SK-N-SH (cell line): ENCODE data around the gene TYROBP. TPM values are rescaled to one million over a fixed set of nuclear protein-coding genes. Genes with fewer than 3 reads are reported as not detected.

Source experiments
- CTCF ChIA-PET: fragments of 300-600, 350-600 bp; formaldehyde crosslinking; extraction: SDS; loops from one replicate; lab custom pipeline; 2021; lab: Yijun Ruan, JAX
- POLR2A ChIA-PET: fragments of 350-600 bp; sonication (Branson Sonifier 250); formaldehyde crosslinking; extraction: SDS; loops from one replicate; lab custom pipeline; 2020; ENCODE audit warnings: antibody characterized with exemption, inconsistent platforms; lab: Yijun Ruan, JAX
- DNase-seq: peaks from one replicate; pipeline ENCODE4 v3.0.0; 2012
- H2AFZ ChIP-seq: fragments of 200-600 bp; sonication (generic); 2 replicates; pipeline ENCODE4 v1.8.1; 2016; ENCODE audit warnings: antibody characterized with exemption, mild to moderate bottlenecking, low read depth
- H3F3A ChIP-seq: fragments of 200-600 bp; sonication (generic); replicated peaks from 2 replicates; pipeline ENCODE3; 2016; ENCODE audit warnings: antibody characterized with exemption, mild to moderate bottlenecking; ENCODE audit not compliant: insufficient read depth
- H3K27ac ChIP-seq, 2 experiments: fragments of 200-500 bp in 1 of 2; fragments of 200-600 bp in 1 of 2; sonication (Bioruptor generic) in 1 of 2; sonication (generic), shearing (Covaris generic) in 1 of 2; 2 replicates each; pipeline versions ENCODE4 v1.5.1 to v1.6.1; 2014 to 2016; ENCODE audit warnings: low read depth in 2 of 2, inconsistent platforms in 1 of 2, low read length in 1 of 2, mild to moderate bottlenecking in 1 of 2, mixed read lengths in 1 of 2
- H3K27me3 ChIP-seq: fragments of 200-600 bp; sonication (generic), shearing (Covaris generic); 2 replicates; pipeline ENCODE4 v1.6.1; 2016; ENCODE audit warnings: mixed run types; ENCODE audit not compliant: insufficient read depth
- H3K36me3 ChIP-seq, 2 experiments: fragments of 200-500 bp in 1 of 2; fragments of 200-600 bp in 1 of 2; sonication (Bioruptor generic) in 1 of 2; sonication (generic) in 1 of 2; replicated peaks in 1 of 2; 2 replicates each; pipeline versions ENCODE3 to v1.5.1; 2014 to 2016; ENCODE audit warnings: low read length in 1 of 2, mild to moderate bottlenecking in 1 of 2; ENCODE audit not compliant: insufficient read depth in 2 of 2, control insufficient read depth in 1 of 2
- H3K4me1 ChIP-seq, 2 experiments: fragments of 200-500 bp in 1 of 2; fragments of 200-600 bp in 1 of 2; sonication (Bioruptor generic) in 1 of 2; sonication (generic), shearing (Covaris generic) in 1 of 2; 2 replicates each; pipeline versions ENCODE4 v1.5.1 to v1.6.1; 2014 to 2016; ENCODE audit warnings: low read depth in 1 of 2, low read length in 1 of 2, mixed run types in 1 of 2; ENCODE audit not compliant: insufficient read depth in 2 of 2, control insufficient read depth in 1 of 2
- H3K4me2 ChIP-seq: fragments of 200-600 bp; sonication (generic), shearing (Covaris generic); 2 replicates; pipeline ENCODE4 v1.6.1; 2017; ENCODE audit warnings: mixed run types
- H3K4me3 ChIP-seq, 2 experiments: fragments of 200-500 bp in 1 of 2; fragments of 200-600 bp in 1 of 2; sonication (Bioruptor generic) in 1 of 2; sonication (generic), shearing (Covaris generic) in 1 of 2; 2 replicates each; pipeline versions ENCODE4 v1.5.1 to v1.8.1; 2014 to 2016; ENCODE audit warnings: low read depth in 2 of 2, inconsistent platforms in 1 of 2, low read length in 1 of 2, mild to moderate bottlenecking in 1 of 2, mixed read lengths in 1 of 2, moderate library complexity in 1 of 2
- H3K79me2 ChIP-seq: fragments of 200-600 bp; sonication (generic); 2 replicates; pipeline ENCODE4 v1.8.1; 2017; ENCODE audit warnings: mild to moderate bottlenecking; ENCODE audit not compliant: insufficient read depth
- H3K9ac ChIP-seq: fragments of 200-600 bp; sonication (generic); 2 replicates; pipeline ENCODE4 v1.6.1; 2017; ENCODE audit warnings: mixed run types
- H3K9me2 ChIP-seq: fragments of 200-600 bp; sonication (generic); 2 replicates; pipeline ENCODE4 v1.6.1; 2017; ENCODE audit warnings: mixed run types
- H3K9me3 ChIP-seq: fragments of 200-600 bp; sonication (generic); 2 replicates; pipeline ENCODE4 v1.6.1; 2017; ENCODE audit warnings: mixed run types, mild to moderate bottlenecking, moderate library complexity
- H4K20me1 ChIP-seq: fragments of 200-600 bp; sonication (generic); 2 replicates; pipeline ENCODE4 v1.6.1; 2017; ENCODE audit warnings: mild to moderate bottlenecking, mixed run types; ENCODE audit not compliant: insufficient read depth
- EP300 ChIP-seq, 2 experiments: IDR thresholded peaks; 2 replicates each; pipeline versions ENCODE4 v1.4.0 to v1.6.1; 2012; ENCODE audit warnings: borderline replicate concordance in 1 of 2, low read depth in 1 of 2, low read length in 1 of 2
- FOSL2 ChIP-seq: IDR thresholded peaks from 2 replicates; pipeline ENCODE4 v1.4.0; 2012; ENCODE audit warnings: low read depth, mild to moderate bottlenecking, moderate library complexity, borderline replicate concordance
- FOXM1 ChIP-seq: IDR thresholded peaks from 2 replicates; pipeline ENCODE4 v1.4.0; 2012; ENCODE audit warnings: low read depth, mild to moderate bottlenecking
- GATA2 ChIP-seq: sonication (generic); formaldehyde crosslinking; IDR thresholded peaks from 2 replicates; pipeline ENCODE4 v1.5.0; 2020; ENCODE audit warnings: mild to moderate bottlenecking, missing genetic modification reagents
- JUND ChIP-seq: IDR thresholded peaks from 2 replicates; pipeline ENCODE4 v1.4.0; 2012
- NFIC ChIP-seq: IDR thresholded peaks from 2 replicates; pipeline ENCODE4 v1.4.0; 2012; ENCODE audit warnings: borderline replicate concordance
- NRF1 ChIP-seq: IDR thresholded peaks from 2 replicates; pipeline ENCODE4 v1.6.1; 2012; ENCODE audit warnings: low read depth, mild to moderate bottlenecking, low read length
- POLR2AphosphoS5 ChIP-seq: IDR thresholded peaks from 2 replicates; pipeline ENCODE4 v1.6.1; 2012; ENCODE audit warnings: low read depth, low read length
- RAD21 ChIP-seq: IDR thresholded peaks from 2 replicates; pipeline ENCODE4 v1.6.1; 2012; ENCODE audit warnings: mild to moderate bottlenecking, low read length
- RCOR1 ChIP-seq: fragments of 150-350 bp; IDR thresholded peaks from 2 replicates; pipeline ENCODE4 v1.6.1; 2017; ENCODE audit warnings: antibody characterized with exemption, low read length
- RFX5 ChIP-seq: IDR thresholded peaks from 2 replicates; pipeline ENCODE4 v1.6.1; 2012; ENCODE audit warnings: mild to moderate bottlenecking, improper control_type of control experiment, low read length
- SIN3A ChIP-seq: IDR thresholded peaks from 2 replicates; pipeline ENCODE4 v1.6.1; 2012; ENCODE audit warnings: low read depth, mild to moderate bottlenecking, low read length, moderate library complexity, borderline replicate concordance
- SMC3 ChIP-seq: IDR thresholded peaks from 2 replicates; pipeline ENCODE4 v1.6.1; 2012; ENCODE audit warnings: low read depth, low read length, improper control_type of control experiment
- TAF1 ChIP-seq: IDR thresholded peaks from 2 replicates; pipeline ENCODE4 v1.6.1; 2012; ENCODE audit warnings: low read depth, mild to moderate bottlenecking, low read length, moderate library complexity, borderline replicate concordance
- TEAD4 ChIP-seq: IDR thresholded peaks from 2 replicates; pipeline ENCODE4 v1.4.0; 2012; ENCODE audit warnings: mild to moderate bottlenecking, borderline replicate concordance; ENCODE audit not compliant: insufficient read depth
- WGBS: methylation state at CpG from one replicate; pipeline ENCODE4 v1.1.6; 2017; ENCODE audit warnings: low lambda C conversion rate; 5-methylcytosine and 5-hydroxymethylcytosine counted together
- polyA plus RNA-seq, 3 experiments: library from polyadenylated mRNA; depleted of rRNA; stranded (reverse); fragments of >200 nt; gene quantifications; 2 replicates each; pipeline ENCODE4 v1.2.3, GENCODE V29; 2012
- TF ChIP-seq, protein P1 (sequence below): IDR thresholded peaks from 2 replicates; pipeline ENCODE4 v1.4.0; 2012; ENCODE audit warnings: low read depth
- TF ChIP-seq, protein P2 (sequence below): IDR thresholded peaks from 2 replicates; pipeline ENCODE4 v1.4.0; 2012; ENCODE audit warnings: low read depth, borderline replicate concordance
- TF ChIP-seq, protein P3 (sequence below): IDR thresholded peaks from 2 replicates; pipeline ENCODE4 v1.4.0; 2012; ENCODE audit warnings: low read depth, borderline replicate concordance
- TF ChIP-seq, protein P4 (sequence below): fragments of 200-600 bp; sonication (generic); IDR thresholded peaks from 2 replicates; pipeline ENCODE4 v1.6.1; 2017; ENCODE audit warnings: antibody characterized with exemption, mild to moderate bottlenecking, moderate library complexity

Gene TYROBP
- polyA plus RNA-seq, 1 of the 3 experiments (the other 2 are of a cell fraction): not detected

DNA sequence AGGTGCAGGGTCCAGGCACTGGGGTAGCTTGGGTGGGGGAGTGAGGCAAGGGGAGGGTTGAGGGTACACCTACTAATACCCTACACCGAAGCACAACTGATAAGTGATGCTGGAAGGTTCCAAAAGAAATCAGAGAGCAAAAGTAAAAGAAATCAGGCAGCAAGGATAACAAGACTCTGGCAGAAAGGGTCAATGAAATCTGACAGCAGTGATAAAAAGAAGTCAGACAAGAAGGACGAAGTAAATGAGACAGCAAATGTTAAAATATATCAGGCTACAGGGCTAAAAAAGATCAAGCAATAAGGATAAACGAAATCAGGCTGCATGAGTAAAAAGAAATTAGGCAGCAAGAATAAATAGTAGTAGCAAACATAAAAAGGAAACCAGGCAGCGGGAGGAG, 32.7 kb upstream of the TYROBP start:
- Histone ChIP-seq H2AFZ (no peak overlapping the region), H3K27ac (no peak overlapping the region), H3K9me2 (no peaks in the 10 kb centered on the region), H3F3A (no peaks in the 10 kb centered on the region), H3K79me2 (no peaks in the 10 kb centered on the region; the same call in 1 of the 2 replicates), H3K4me2 (no peak overlapping the region), H3K9me3 (no peaks in the 10 kb centered on the region), H3K36me3 (peaks cover 0 to 10% of the 10 kb centered on the region in 2 experiments), H3K4me3 (no peak overlapping the region), H3K4me1 (peaks cover 0 to 18% of the 10 kb centered on the region in 2 experiments; a peak in 1 of 4 replicates), H4K20me1 (0 out of 2 replicates have a peak, but pooled peaks cover 3% of the 10 kb centered on the region), H3K9ac (no peak overlapping the region), H3K27me3 (no peaks in the 10 kb centered on the region)
- POLR2A ChIA-PET: no interaction called here
- no peak for TF ChIP-seq SIN3A
- no peak for TF ChIP-seq FOSL2
- no peak for TF ChIP-seq POLR2AphosphoS5
- no peak for TF ChIP-seq RFX5
- TF ChIP-seq SMC3: no peak
- TF ChIP-seq TEAD4: no peak
- TF ChIP-seq NFIC: no peak
- TF ChIP-seq, protein P1, sequence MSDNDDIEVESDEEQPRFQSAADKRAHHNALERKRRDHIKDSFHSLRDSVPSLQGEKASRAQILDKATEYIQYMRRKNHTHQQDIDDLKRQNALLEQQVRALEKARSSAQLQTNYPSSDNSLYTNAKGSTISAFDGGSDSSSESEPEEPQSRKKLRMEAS: no peak
- no peak for TF ChIP-seq JUND
- no peak for TF ChIP-seq NRF1
- TF ChIP-seq, protein P2, sequence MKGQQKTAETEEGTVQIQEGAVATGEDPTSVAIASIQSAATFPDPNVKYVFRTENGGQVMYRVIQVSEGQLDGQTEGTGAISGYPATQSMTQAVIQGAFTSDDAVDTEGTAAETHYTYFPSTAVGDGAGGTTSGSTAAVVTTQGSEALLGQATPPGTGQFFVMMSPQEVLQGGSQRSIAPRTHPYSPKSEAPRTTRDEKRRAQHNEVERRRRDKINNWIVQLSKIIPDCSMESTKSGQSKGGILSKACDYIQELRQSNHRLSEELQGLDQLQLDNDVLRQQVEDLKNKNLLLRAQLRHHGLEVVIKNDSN: no peak
- no peak for TF ChIP-seq EP300 (IDR thresholded peaks at IDR 0.05; ENCODE audit: borderline replicate concordance in 1 of 2, low read depth in 1 of 2, low read length in 1 of 2)
- TF ChIP-seq GATA2: no peak
- TF ChIP-seq RCOR1: no peak
- 79% methylated on average over 4 of the region's 4 CpGs for WGBS
- DNase-seq: no peak
- CTCF ChIA-PET: no interaction called here

DNA sequence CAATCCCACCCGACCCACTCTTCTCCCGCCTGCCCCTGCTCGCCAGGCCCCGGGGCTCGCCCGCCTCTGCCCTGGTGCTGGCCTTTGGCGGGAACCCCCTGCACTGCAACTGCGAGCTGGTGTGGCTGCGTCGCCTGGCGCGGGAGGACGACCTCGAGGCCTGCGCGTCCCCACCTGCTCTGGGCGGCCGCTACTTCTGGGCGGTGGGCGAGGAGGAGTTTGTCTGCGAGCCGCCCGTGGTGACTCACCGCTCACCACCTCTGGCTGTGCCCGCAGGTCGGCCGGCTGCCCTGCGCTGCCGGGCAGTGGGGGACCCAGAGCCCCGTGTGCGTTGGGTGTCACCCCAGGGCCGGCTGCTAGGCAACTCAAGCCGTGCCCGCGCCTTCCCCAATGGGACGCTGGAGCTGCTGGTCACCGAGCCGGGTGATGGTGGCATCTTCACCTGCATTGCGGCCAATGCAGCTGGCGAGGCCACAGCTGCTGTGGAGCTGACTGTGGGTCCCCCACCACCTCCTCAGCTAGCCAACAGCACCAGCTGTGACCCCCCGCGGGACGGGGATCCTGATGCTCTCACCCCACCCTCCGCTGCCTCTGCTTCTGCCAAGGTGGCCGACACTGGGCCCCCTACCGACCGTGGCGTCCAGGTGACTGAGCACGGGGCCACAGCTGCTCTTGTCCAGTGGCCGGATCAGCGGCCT, 32.1 kb upstream of the TYROBP start:
- Histone ChIP-seq H3K36me3 (peaks cover 0 to 10% of the 10 kb centered on the region in 2 experiments), H3K4me3 (no peak overlapping the region), H3K9ac (no peak overlapping the region), H3K79me2 (no peaks in the 10 kb centered on the region; the same call in 1 of the 2 replicates), H4K20me1 (0 out of 2 replicates have a peak, but pooled peaks cover 3% of the 10 kb centered on the region), H3K27ac (no peak overlapping the region), H3K4me2 (no peak overlapping the region), H3F3A (no peaks in the 10 kb centered on the region), H3K9me3 (no peaks in the 10 kb centered on the region), H3K9me2 (no peaks in the 10 kb centered on the region), H3K27me3 (no peaks in the 10 kb centered on the region), H3K4me1 (peaks cover 0 to 22% of the 10 kb centered on the region in 2 experiments; a peak in 1 of 4 replicates), H2AFZ (no peak overlapping the region)
- WGBS: 94% methylated on average over 43 of the region's 51 CpGs
- DNase-seq: no peak
- ChIA-PET CTCF (no interaction called here), POLR2A (interaction anchor here (1.8 kb wide), 1 partner anchor 9 kb away, joined by 4 read pairs; no protein-coding TSS in a partner anchor)
- TF ChIP-seq, protein P3, sequence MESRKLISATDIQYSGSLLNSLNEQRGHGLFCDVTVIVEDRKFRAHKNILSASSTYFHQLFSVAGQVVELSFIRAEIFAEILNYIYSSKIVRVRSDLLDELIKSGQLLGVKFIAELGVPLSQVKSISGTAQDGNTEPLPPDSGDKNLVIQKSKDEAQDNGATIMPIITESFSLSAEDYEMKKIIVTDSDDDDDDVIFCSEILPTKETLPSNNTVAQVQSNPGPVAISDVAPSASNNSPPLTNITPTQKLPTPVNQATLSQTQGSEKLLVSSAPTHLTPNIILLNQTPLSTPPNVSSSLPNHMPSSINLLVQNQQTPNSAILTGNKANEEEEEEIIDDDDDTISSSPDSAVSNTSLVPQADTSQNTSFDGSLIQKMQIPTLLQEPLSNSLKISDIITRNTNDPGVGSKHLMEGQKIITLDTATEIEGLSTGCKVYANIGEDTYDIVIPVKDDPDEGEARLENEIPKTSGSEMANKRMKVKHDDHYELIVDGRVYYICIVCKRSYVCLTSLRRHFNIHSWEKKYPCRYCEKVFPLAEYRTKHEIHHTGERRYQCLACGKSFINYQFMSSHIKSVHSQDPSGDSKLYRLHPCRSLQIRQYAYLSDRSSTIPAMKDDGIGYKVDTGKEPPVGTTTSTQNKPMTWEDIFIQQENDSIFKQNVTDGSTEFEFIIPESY: no peak
- TF ChIP-seq, protein P4, sequence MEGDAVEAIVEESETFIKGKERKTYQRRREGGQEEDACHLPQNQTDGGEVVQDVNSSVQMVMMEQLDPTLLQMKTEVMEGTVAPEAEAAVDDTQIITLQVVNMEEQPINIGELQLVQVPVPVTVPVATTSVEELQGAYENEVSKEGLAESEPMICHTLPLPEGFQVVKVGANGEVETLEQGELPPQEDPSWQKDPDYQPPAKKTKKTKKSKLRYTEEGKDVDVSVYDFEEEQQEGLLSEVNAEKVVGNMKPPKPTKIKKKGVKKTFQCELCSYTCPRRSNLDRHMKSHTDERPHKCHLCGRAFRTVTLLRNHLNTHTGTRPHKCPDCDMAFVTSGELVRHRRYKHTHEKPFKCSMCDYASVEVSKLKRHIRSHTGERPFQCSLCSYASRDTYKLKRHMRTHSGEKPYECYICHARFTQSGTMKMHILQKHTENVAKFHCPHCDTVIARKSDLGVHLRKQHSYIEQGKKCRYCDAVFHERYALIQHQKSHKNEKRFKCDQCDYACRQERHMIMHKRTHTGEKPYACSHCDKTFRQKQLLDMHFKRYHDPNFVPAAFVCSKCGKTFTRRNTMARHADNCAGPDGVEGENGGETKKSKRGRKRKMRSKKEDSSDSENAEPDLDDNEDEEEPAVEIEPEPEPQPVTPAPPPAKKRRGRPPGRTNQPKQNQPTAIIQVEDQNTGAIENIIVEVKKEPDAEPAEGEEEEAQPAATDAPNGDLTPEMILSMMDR: no peak
- no peak for TF ChIP-seq TAF1
- no peak for TF ChIP-seq NFIC
- no peak for TF ChIP-seq FOXM1
- TF ChIP-seq, protein P1: no peak
- no peak for TF ChIP-seq RAD21
